ENCODE results near the gene RSPH1. TPM values are rescaled to one million over a fixed set of nuclear protein-coding genes. Genes with fewer than 3 reads are reported as not detected.

Gene RSPH1
- total RNA-seq, 1 donor from 2014 or later = not detected

DNA sequence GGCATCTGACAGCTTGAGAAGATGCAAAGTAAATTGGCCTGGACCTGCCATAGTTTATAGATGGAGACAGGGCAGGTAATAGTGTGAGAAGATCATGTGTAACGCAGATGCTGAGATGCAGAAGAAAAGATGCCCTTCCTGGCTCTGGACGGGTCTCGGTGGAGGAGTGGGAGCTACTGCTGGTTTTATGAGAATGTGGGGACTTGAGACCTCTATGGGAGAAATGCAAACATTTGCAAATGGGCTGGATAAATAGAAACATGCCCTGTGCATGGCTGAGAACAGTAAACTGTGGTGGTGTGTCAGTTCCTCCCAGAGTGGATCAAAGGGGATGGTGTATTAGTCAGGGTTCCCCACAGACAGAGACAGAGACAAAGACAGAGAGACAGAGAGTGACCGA lies 70.4 kb downstream of the RSPH1 start:
- DNase-seq = no peak
- intact Hi-C loops (cut with DNase I) = no loop called here
- no peak for ATAC-seq (ENCODE audit: poor library complexity)

- DNase-seq (no peak), ATAC-seq (ENCODE audit: poor library complexity) (no peak)
- intact Hi-C loops (cut with DNase I) = no loop called here
Observed at GRCh38 chr21:42424914-42425541, 71.0 kb downstream of the RSPH1 start.

- no peak for DNase-seq
- intact Hi-C loops (cut with DNase I) = no loop called here
- no peak for ATAC-seq (ENCODE audit: poor library complexity)
Observed at GRCh38 chr21:42423685-42424084, 72.3 kb downstream of the RSPH1 start.

- intact Hi-C loops (cut with DNase I) = no loop called here
- DNase-seq = no peak
- no peak for ATAC-seq (ENCODE audit: poor library complexity)
Observed at GRCh38 chr21:42423197-42423675, 72.8 kb downstream of the RSPH1 start.

Other genes starting within 250 kb of the RSPH1 start
- 1.00 TPM for gene TFF3, start 180.8 kb downstream of the RSPH1 start, total RNA-seq
- gene TFF2, start 145.2 kb downstream of the RSPH1 start, total RNA-seq = not detected
- not detected for gene TFF1, start 129.7 kb downstream of the RSPH1 start, total RNA-seq
- gene TMPRSS3, start 100.2 kb downstream of the RSPH1 start, total RNA-seq = not detected
- not detected for gene UBASH3A, start 92.3 kb downstream of the RSPH1 start, total RNA-seq
- 3.8 TPM for gene SLC37A1, start 17.6 kb upstream of the RSPH1 start, total RNA-seq
- 3.3 TPM for gene PDE9A, start 157.4 kb upstream of the RSPH1 start, total RNA-seq

Measured in Right ventricle myocardium superior (tissue), 1 donor.